Parathyroid adenoma (tissue), 2 donors: ENCODE data around the gene ATXN10.

Experiments
- H2AFZ ChIP-seq: fragments of 300-600 bp; sonication (generic); one replicate; pipeline ENCODE4 v1.7.0; 2017; ENCODE audit warnings: antibody characterized with exemption, mild to moderate bottlenecking
- H3K27ac ChIP-seq: fragments of 300-600 bp; sonication (generic); one replicate; pipeline ENCODE4 v1.7.0; 2017
- H3K27me3 ChIP-seq: fragments of 300-600 bp; sonication (generic); one replicate; pipeline ENCODE4 v1.7.0; 2017; ENCODE audit warnings: low read length; ENCODE audit not compliant: control insufficient read depth, insufficient read depth
- H3K36me3 ChIP-seq: fragments of 300-600 bp; sonication (generic); one replicate; pipeline ENCODE4 v1.7.0; 2017; ENCODE audit warnings: low read length; ENCODE audit not compliant: control insufficient read depth, insufficient read depth
- H3K4me1 ChIP-seq: fragments of 300-600 bp; sonication (generic); one replicate; pipeline ENCODE4 v1.7.0; 2017; ENCODE audit warnings: control low read depth
- H3K4me2 ChIP-seq: fragments of 300-600 bp; sonication (generic); one replicate; pipeline ENCODE4 v1.7.0; 2017; ENCODE audit warnings: low read length
- H3K4me3 ChIP-seq: fragments of 300-600 bp; sonication (generic); one replicate; pipeline ENCODE4 v1.7.0; 2017; ENCODE audit warnings: low read depth, low read length
- H3K79me2 ChIP-seq: fragments of 300-600 bp; sonication (generic); one replicate; pipeline ENCODE4 v1.7.0; 2017; ENCODE audit warnings: control low read depth
- H3K9ac ChIP-seq: fragments of 300-600 bp; sonication (generic); one replicate; pipeline ENCODE4 v1.7.0; 2017; ENCODE audit warnings: mild to moderate bottlenecking
- H3K9me3 ChIP-seq: fragments of 300-600 bp; sonication (generic); one replicate; pipeline ENCODE4 v1.7.0; 2017; ENCODE audit warnings: low read length; ENCODE audit not compliant: control insufficient read depth
- TF ChIP-seq, protein P1 (sequence below): fragments of 300-600 bp; sonication (generic); IDR thresholded peaks from one replicate; pipeline ENCODE4 v1.7.0; 2017; ENCODE audit warnings: antibody characterized with exemption, mild to moderate bottlenecking
- donor health status: primary hyperparathyroidism.

Gene ATXN10

DNA sequence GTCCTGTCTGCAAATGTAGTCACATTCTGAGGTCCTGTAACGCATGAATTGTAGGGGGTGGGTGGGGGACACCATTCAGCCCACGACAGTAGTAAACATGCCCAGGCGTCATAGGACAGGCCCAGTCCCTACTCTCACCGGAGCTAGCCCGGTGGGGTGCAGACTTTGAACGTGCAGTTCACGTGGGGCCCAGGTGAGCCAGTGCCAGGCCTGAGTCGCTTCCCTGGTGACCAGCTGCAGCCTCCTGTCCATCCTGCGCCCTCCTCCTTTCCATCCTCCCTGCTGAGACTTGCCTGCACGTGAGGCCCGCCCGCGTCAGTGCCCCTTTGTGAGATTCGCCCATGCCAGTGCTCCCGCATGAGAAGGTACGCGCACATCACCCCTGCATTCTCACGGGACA lies 188.6 kb downstream of the ATXN10 start:
- H3K4me3 ChIP-seq, result no peak overlapping the region
- TF ChIP-seq, protein P1, sequence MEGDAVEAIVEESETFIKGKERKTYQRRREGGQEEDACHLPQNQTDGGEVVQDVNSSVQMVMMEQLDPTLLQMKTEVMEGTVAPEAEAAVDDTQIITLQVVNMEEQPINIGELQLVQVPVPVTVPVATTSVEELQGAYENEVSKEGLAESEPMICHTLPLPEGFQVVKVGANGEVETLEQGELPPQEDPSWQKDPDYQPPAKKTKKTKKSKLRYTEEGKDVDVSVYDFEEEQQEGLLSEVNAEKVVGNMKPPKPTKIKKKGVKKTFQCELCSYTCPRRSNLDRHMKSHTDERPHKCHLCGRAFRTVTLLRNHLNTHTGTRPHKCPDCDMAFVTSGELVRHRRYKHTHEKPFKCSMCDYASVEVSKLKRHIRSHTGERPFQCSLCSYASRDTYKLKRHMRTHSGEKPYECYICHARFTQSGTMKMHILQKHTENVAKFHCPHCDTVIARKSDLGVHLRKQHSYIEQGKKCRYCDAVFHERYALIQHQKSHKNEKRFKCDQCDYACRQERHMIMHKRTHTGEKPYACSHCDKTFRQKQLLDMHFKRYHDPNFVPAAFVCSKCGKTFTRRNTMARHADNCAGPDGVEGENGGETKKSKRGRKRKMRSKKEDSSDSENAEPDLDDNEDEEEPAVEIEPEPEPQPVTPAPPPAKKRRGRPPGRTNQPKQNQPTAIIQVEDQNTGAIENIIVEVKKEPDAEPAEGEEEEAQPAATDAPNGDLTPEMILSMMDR, result no peak
- no peak overlapping the region for H2AFZ ChIP-seq
- no peak overlapping the region for H3K9ac ChIP-seq
- H3K27ac ChIP-seq, result no peak overlapping the region
- H3K36me3 ChIP-seq, result no peaks in the 10 kb centered on the region
- H3K4me1 ChIP-seq, result no peaks in the 10 kb centered on the region
- H3K4me2 ChIP-seq, result no peak overlapping the region
- no peaks in the 10 kb centered on the region for H3K79me2 ChIP-seq
- H3K9me3 ChIP-seq, result no peaks in the 10 kb centered on the region
- H3K27me3 ChIP-seq, result no peaks in the 10 kb centered on the region

DNA sequence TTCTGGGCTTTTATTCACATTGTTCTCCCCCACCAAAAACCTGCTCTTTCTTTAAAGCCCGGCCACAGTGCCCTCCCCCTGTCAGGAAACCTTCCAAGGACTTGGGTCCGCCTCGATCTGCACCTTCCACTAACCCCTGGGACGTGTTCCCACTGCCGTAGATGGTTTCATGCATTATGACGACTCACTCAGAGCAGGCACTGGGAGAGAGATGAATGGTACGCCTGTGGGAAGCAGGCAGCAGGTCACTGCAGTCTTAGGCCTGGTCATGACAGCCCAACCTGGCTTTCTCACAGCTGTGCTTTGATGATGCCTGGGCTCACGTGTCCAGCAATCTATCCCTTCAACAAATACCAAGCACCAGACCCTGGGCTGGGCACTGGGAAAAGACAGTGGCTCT lies 189.6 kb downstream of the ATXN10 start:
- H3K27me3 ChIP-seq, result no peaks in the 10 kb centered on the region
- no peak overlapping the region for H3K4me2 ChIP-seq
- H3K9ac ChIP-seq, result no peak overlapping the region
- H3K79me2 ChIP-seq, result no peaks in the 10 kb centered on the region
- no peak overlapping the region for H3K27ac ChIP-seq
- no peaks in the 10 kb centered on the region for H3K9me3 ChIP-seq
- H3K36me3 ChIP-seq, result no peaks in the 10 kb centered on the region
- H3K4me1 ChIP-seq, result no peaks in the 10 kb centered on the region
- TF ChIP-seq, protein P1, result no peak
- no peak overlapping the region for H2AFZ ChIP-seq
- no peak overlapping the region for H3K4me3 ChIP-seq

DNA sequence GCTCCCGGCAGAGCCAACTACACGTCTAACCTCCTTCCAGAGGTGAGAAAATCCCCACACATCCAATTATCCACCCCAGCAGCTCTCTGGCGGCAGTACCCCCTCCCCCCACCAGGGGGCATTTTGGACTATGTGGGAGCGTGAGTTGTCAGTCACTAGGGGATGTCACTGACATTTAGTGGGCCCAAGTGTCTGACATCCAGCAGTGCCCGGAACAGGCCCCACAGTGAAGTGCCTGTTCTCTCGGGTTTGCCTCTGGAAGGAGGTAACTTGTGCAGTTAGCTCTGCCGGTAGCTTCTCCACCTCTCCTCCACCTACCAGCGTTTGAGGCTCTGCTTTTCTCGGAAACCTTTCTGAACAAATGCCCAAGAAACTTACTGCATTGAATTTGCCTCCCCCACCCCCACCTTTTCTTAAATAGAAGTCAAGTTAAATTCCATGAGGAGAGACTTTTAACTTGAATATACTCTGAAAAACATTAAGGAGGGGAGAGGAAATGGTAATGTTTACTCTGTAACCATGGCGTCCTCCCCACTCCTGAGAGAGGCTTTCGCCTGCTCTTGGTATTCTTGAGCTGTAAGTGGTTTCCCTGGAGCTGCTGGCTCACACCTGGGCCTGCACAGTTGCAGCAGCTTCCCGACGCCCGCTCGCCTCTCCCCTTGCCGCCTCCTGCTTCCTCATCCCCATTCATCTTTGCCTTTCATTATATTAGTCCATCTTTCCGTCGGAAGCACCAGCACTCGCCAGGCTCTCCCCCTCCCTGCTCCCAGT lies 192.5 kb downstream of the ATXN10 start:
- no peak overlapping the region for H3K9ac ChIP-seq
- H3K4me2 ChIP-seq, result no peak overlapping the region
- TF ChIP-seq, protein P1, result peak; percentile 81
- H3K79me2 ChIP-seq, result no peaks in the 10 kb centered on the region
- H3K9me3 ChIP-seq, result no peaks in the 10 kb centered on the region
- H3K36me3 ChIP-seq, result no peaks in the 10 kb centered on the region
- no peak overlapping the region for H2AFZ ChIP-seq
- H3K27ac ChIP-seq, result no peak overlapping the region
- no peaks in the 10 kb centered on the region for H3K4me1 ChIP-seq
- peaks cover 10% of the 10 kb centered on the region for H3K27me3 ChIP-seq
- H3K4me3 ChIP-seq, result no peak overlapping the region

DNA sequence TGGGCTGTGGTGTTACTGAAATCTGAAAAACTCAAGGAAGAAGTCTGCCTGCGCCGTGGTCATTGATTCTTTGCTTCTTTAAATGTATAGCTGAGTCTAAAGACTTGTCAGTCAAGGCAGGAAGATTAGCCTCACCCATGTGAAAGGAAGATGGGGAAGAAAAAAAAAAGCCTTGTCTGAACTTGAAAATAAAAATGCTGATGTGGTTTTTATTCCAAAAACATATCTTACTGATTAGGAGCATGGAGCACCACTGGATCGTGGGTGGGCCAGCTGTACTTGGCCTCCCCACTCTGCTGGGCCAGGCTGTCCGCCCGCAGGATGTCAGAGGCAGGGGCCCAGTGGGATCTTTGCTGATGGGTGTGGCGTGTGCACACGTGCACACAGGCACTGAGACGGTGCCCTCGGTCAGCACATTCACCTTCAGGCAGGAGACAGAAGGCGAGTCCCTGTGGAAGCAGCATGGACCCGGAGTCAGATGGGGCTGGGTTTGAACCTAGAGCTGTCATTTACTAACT lies 193.4 kb downstream of the ATXN10 start:
- H3K27me3 ChIP-seq, result peaks cover 10% of the 10 kb centered on the region
- H3K4me3 ChIP-seq, result no peak overlapping the region
- no peaks in the 10 kb centered on the region for H3K9me3 ChIP-seq
- no peak overlapping the region for H3K4me2 ChIP-seq
- no peak overlapping the region for H3K9ac ChIP-seq
- TF ChIP-seq, protein P1, result no peak
- H3K4me1 ChIP-seq, result no peaks in the 10 kb centered on the region
- no peak overlapping the region for H2AFZ ChIP-seq
- H3K79me2 ChIP-seq, result no peaks in the 10 kb centered on the region
- no peak overlapping the region for H3K27ac ChIP-seq
- H3K36me3 ChIP-seq, result no peaks in the 10 kb centered on the region
